OCI-M1 (cell line): ENCODE data around the gene ATG16L1.

Experiments
- DNase-seq: peaks from one replicate; lab custom pipeline; 2025; lab: John Stamatoyannopoulos, UW

The ATG16L1 gene

GRCh38 chr2:233251306-233252116 is at the start of gene ATG16L1:
Gene ATG16L1, plus strand, starts transcription at chr2:233251673. Its CDS starts 155 bp downstream, at chr2:233251828.
- DNase-seq, result peak; percentile 98

GRCh38 chr2:233202531-233202944 is 48.9 kb upstream of the ATG16L1 start:
- DNase-seq, result no peak

GRCh38 chr2:233203060-233203459 is 48.4 kb upstream of the ATG16L1 start:
- no peak for DNase-seq

- no peak for DNase-seq
Measured at GRCh38 chr2:233204286-233204936, 47.1 kb upstream of the ATG16L1 start.

GRCh38 chr2:233208382-233209116 is 42.9 kb upstream of the ATG16L1 start:
- no peak for DNase-seq

GRCh38 chr2:233209117-233209532 is 42.3 kb upstream of the ATG16L1 start:
- no peak for DNase-seq

GRCh38 chr2:233209533-233210171 is 41.8 kb upstream of the ATG16L1 start:
- no peak for DNase-seq

GRCh38 chr2:233210281-233210680 is 41.2 kb upstream of the ATG16L1 start:
- no peak for DNase-seq

GRCh38 chr2:233210843-233211547 is 40.5 kb upstream of the ATG16L1 start:
- no peak for DNase-seq

- no peak for DNase-seq
Measured at GRCh38 chr2:233211548-233211895, 40.0 kb upstream of the ATG16L1 start.

- no peak for DNase-seq
Measured at GRCh38 chr2:233213011-233213410, 38.5 kb upstream of the ATG16L1 start.

GRCh38 chr2:233213975-233214374 is 37.5 kb upstream of the ATG16L1 start:
- DNase-seq, result no peak

- peak; percentile 85 for DNase-seq
Measured at GRCh38 chr2:233217892-233218377, 33.5 kb upstream of the ATG16L1 start.

- no peak for DNase-seq
Measured at GRCh38 chr2:233218836-233219235, 32.6 kb upstream of the ATG16L1 start.

GRCh38 chr2:233219848-233220247 is 31.6 kb upstream of the ATG16L1 start:
- DNase-seq, result peak; percentile 51

GRCh38 chr2:233221378-233222063 is 30.0 kb upstream of the ATG16L1 start:
- peak; percentile 67 for DNase-seq

- DNase-seq, result no peak
Measured at GRCh38 chr2:233223059-233223894, 28.2 kb upstream of the ATG16L1 start.

GRCh38 chr2:233225230-233226068 is 26.0 kb upstream of the ATG16L1 start:
- peak; percentile 50 for DNase-seq

GRCh38 chr2:233226511-233227031 is 24.9 kb upstream of the ATG16L1 start:
- DNase-seq, result peak; percentile 67
